Ovary (tissue), 9 donors: Measurements from ENCODE around the gene YPEL1. TPM values are rescaled to one million over a fixed set of nuclear protein-coding genes. Genes with fewer than 3 reads are reported as not detected.

Experiments used
- DNase-seq, 5 donors: peaks; one replicate each; pipeline ENCODE4 v3.0.0-alpha.2; 2019 to 2020
- H3K27ac ChIP-seq, 2 donors: fragments of 200-600 bp; one replicate each; pipeline versions ENCODE4 v1.5.1 to v1.8.0; 2019 to 2022
- H3K27me3 ChIP-seq: fragments of 200-600 bp; one replicate; pipeline ENCODE4 v1.8.0; 2022
- H3K36me3 ChIP-seq: fragments of 200-600 bp; sonication (generic); one replicate; pipeline ENCODE4 v1.5.1; 2019
- H3K4me1 ChIP-seq: one replicate; pipeline ENCODE4 v1.8.1; 2013; ENCODE audit warnings: mild to moderate bottlenecking, moderate library complexity; ENCODE audit not compliant: insufficient read depth
- H3K4me3 ChIP-seq: fragments of 200-600 bp; sonication (generic); one replicate; pipeline ENCODE4 v1.5.1; 2017
- H3K9me3 ChIP-seq, 2 donors: fragments of 200-600 bp in 1 of 2; sonication (generic) in 1 of 2; one replicate each; pipeline versions ENCODE4 v1.5.1 to v1.8.1; 2013 to 2019; ENCODE audit warnings: mild to moderate bottlenecking in 1 of 2, moderate library complexity in 1 of 2
- CTCF ChIP-seq, 3 donors: fragments of 450-650 bp in 2 of 3; fragments of 200-600 bp in 1 of 3; IDR thresholded peaks; one replicate each; pipeline versions ENCODE4 v1.5.1 to v1.8.0; 2016 to 2022; ENCODE audit warnings: antibody characterized with exemption in 3 of 3, mild to moderate bottlenecking in 1 of 3
- EP300 ChIP-seq: sonication (generic); formaldehyde crosslinking; IDR thresholded peaks from one replicate; pipeline ENCODE4 v1.6.1; 2017; ENCODE audit warnings: antibody characterized with exemption
- POLR2A ChIP-seq: fragments of 450-650 bp; IDR thresholded peaks from one replicate; pipeline ENCODE4 v1.6.1; 2017; ENCODE audit warnings: antibody characterized with exemption, mild to moderate bottlenecking, moderate library complexity
- WGBS, 3 donors: extraction: QIAGEN DNeasy Blood & Tissue Kit in 1 of 3; methylation state at CpG; one replicate each; pipeline versions ENCODE4 v1.1.5 to v1.1.7; 2013 to 2017; 5-methylcytosine and 5-hydroxymethylcytosine counted together
- intact Hi-C, 4 donors: fragments of 100-400 bp; cut with DNase I; formaldehyde crosslinking; loops; one replicate each; pipeline versions ENCODE4 v1.11.0 to v1.15.1; 2022 to 2023
- polyA plus RNA-seq, 2 donors: library from polyadenylated mRNA; stranded (reverse); fragments of 200-250 nt in 1 of 2; fragments of 350-450 nt in 1 of 2; fragmentation: Illumina TruSeq in 1 of 2; extraction: RNeasy Lipid Tissue Mini Kit (QIAGEN cat#74804) in 1 of 2; gene quantifications; one replicate each; pipeline ENCODE4 v1.2.3, GENCODE V29; 2013 to 2014
- total RNA-seq, 7 donors: library from RNA; depleted of rRNA in 2 of 7; stranded (reverse); fragments of >200 nt in 2 of 7; fragmentation: NEBNext Ultra II Directional in 3 of 7; extraction: Animal tissue kit (Norgen Biotek cat#: 25700) in 3 of 7; gene quantifications; one replicate each; pipeline versions ENCODE4 v1.1.0 to v1.2.4, GENCODE V29; 2016 to 2023
- donor health status: DM: no; HTN: no; CAD: no; lungs with moderate emphysema.
- donor health status: DM: no; HTN: no; CAD: no.
- donor health status: Bipolar disorder and iron deficiency.
- donor health status: DM: yes; HTN: yes; CAD: no.
- donor health status: DM: no; HTN: no; CAD: no.
- donor health status: DM: yes; HTN: yes; CAD: no.

The YPEL1 gene
- total and polyA plus RNA-seq, 9 donors, result 2.9 to 11.4 (median 8.5) TPM

GRCh38 chr22:21764038-21764804 lies 28.6 kb upstream of the YPEL1 start:
- no peak for TF ChIP-seq CTCF (IDR thresholded peaks at IDR 0.05)
- no peak for TF ChIP-seq POLR2A
- Histone ChIP-seq H3K27me3 (no peaks in the 10 kb centered on the region), H3K36me3 (no peaks in the 10 kb centered on the region), H3K4me3 (no peak overlapping the region), H3K27ac (no peak overlapping the region), H3K9me3 (no peaks in the 10 kb centered on the region), H3K4me1 (peaks cover under 1% of the 10 kb centered on the region)
- intact Hi-C loops, result loop anchor here in 1 of 4 donors (10.0 kb wide), 1 partner anchor 59 kb away; no protein-coding TSS in a partner anchor
- DNase-seq, result no peak
- 82 to 89% (median 87%) methylated on average over 9 of the region's 9 CpGs for WGBS, 3 donors

- WGBS, 3 donors, result 76 to 83% (median 79%) methylated on average over 13 of the region's 13 CpGs
- no peak overlapping the region for H3K4me3 ChIP-seq
- intact Hi-C loops, result loop anchor here in 1 of 4 donors (10.0 kb wide), 1 partner anchor 58 kb away; no protein-coding TSS in a partner anchor
- no peak overlapping the region for H3K27ac ChIP-seq
- no peak for DNase-seq
- TF ChIP-seq EP300 (no peak), CTCF (IDR thresholded peaks at IDR 0.05) (no peak), POLR2A (no peak)
- H3K36me3 ChIP-seq, result no peaks in the 10 kb centered on the region
- no peaks in the 10 kb centered on the region for H3K27me3 ChIP-seq
- H3K4me1 ChIP-seq, result peaks cover 10% of the 10 kb centered on the region
- H3K9me3 ChIP-seq, result no peaks in the 10 kb centered on the region
These were observed 27.4 kb upstream of the YPEL1 start for GRCh38 chr22:21762712-21763581.

- intact Hi-C loops, result loop anchor here in 1 of 4 donors (10.0 kb wide), 1 partner anchor 57 kb away; no protein-coding TSS in a partner anchor
- no peak overlapping the region for H3K27ac ChIP-seq
- peaks cover 10% of the 10 kb centered on the region for H3K4me1 ChIP-seq
- H3K9me3 ChIP-seq, result no peaks in the 10 kb centered on the region
- no peaks in the 10 kb centered on the region for H3K36me3 ChIP-seq
- no peak for TF ChIP-seq EP300
- no peak for TF ChIP-seq POLR2A
- no peak for TF ChIP-seq CTCF (IDR thresholded peaks at IDR 0.05)
- no peak for DNase-seq
- 91 to 93% (median 93%) methylated on average over 15 of the region's 15 CpGs for WGBS, 3 donors
- H3K27me3 ChIP-seq, result no peaks in the 10 kb centered on the region
- H3K4me3 ChIP-seq, result no peak overlapping the region
These were observed 26.5 kb upstream of the YPEL1 start for GRCh38 chr22:21761994-21762680.

GRCh38 chr22:21761086-21761485 lies 25.5 kb upstream of the YPEL1 start:
- Histone ChIP-seq H3K27me3 (no peaks in the 10 kb centered on the region), H3K4me3 (no peak overlapping the region), H3K36me3 (no peaks in the 10 kb centered on the region), H3K9me3 (no peaks in the 10 kb centered on the region), H3K4me1 (peaks cover 10% of the 10 kb centered on the region), H3K27ac (no peak overlapping the region)
- WGBS, 3 donors, result 64 to 81% (median 80%) methylated on average over 2 of the region's 2 CpGs
- TF ChIP-seq CTCF (IDR thresholded peaks at IDR 0.05) (no peak), POLR2A (no peak), EP300 (no peak)
- no peak for DNase-seq
- intact Hi-C loops, result loop anchor here in 1 of 4 donors (10.0 kb wide), 1 partner anchor 56 kb away; no protein-coding TSS in a partner anchor
